ENCODE results near the gene RBBP8NL.

RBBP8NL gene

DNA sequence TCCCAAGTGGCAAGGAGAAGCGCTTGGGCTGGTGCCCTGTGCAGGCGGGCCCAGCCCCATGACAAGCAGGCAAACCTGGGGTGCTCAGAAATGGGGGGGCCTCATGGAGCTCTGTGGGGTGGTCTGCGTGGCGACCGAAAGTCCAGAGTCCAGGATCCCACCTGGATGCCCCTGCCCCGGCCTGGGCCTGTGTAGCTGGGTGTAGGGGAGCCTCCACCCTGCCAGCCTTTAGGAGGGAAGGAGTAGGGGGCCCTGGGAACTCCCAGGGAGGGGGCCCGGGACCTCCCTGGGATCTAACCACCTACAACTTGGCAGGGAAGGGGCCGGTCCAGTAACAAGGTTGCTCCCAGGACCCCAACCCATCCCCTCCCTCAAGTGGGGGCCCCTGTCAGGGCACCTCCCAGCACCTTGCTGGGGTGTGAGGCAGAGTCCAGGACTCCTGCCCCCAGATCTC lies 55.7 kb downstream of the RBBP8NL start:
- DNase-seq: no peak

DNA sequence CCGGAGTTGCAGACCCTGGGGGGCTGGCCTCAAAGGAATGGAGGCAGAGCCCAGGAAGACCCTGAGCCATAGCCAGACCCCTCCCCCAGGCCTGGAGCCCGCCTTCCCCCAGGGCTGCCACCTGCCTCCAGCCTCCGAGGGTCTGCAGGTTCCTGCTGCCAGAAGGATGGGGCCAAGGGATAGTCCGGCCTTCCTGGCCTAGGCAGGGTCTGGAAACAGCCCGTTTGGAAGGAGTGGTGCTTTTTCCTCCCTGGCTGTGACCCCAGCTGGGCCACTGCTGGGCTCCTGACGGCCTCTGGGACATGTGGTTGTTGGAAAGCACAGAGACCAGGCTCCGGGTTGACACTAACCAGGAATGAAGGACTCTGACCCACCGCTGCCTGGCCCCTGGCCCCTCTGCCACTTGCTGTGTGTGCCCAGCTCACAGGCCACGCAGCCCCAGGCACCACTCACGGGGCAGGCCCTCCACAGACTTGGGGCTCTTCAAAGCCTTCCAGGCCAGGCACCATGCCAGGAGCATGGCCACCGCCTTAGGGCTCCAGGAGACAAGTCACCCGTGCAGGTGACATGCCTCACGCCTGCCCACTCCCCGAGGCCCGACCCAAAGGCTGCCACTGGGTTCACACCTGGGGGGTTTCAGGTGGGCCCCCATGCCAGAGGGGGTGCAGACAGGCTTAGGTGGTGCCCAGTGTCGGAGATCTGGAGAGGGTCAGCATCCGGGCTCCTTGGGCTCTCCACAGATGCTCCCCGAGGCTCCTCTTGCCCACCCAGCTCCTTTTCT lies 56.3 kb downstream of the RBBP8NL start:
- DNase-seq: no peak

DNA sequence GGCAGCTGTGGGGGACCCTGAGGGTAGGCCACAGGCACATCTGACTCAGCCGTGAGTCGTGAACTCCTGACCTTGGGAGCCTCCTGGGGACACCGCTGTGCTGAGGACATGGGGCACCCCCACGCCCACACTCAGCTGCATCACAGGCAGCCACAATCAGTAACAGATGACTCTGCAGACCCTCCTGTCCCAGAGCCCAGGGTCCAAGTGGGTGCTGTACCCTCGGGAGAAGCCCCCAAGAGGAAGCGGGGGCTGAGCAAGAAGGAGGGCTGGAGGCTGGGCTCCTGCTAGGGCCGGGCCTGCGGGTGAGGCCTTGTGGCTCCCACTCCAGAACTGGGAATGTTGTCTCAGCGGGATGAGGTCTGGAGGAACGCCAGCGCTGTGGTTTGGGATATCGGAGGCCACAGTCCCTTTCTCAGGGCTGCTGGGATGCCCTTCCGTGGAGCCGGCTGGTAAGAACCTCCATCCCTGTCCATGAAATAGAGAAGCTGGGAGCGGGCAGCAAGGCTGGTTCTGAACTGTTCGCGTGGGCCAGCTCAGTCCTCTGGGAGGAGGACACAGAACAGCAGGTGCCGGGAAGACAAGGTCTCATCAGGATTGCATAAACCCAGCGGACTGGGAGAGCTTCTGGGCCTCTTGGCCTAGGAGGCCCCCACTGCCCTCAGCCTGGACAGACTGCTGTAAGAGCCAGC lies 57.1 kb downstream of the RBBP8NL start:
- DNase-seq: no peak

DNA sequence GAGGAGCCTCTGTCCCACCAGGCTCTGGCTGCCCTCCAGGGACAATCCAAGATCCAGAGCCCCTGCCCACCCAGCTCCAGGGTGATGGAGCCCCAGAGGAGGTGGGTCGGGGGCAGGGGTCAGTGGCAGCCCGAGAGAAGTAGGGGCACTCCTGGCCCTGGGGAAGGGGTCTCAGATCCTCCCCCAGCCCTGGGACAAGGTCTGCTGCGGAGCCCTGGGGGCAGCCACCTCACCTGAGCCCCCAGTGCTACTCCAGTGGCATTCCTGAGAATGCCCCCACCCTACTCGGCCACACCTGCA lies 57.6 kb downstream of the RBBP8NL start:
- no peak for DNase-seq

DNA sequence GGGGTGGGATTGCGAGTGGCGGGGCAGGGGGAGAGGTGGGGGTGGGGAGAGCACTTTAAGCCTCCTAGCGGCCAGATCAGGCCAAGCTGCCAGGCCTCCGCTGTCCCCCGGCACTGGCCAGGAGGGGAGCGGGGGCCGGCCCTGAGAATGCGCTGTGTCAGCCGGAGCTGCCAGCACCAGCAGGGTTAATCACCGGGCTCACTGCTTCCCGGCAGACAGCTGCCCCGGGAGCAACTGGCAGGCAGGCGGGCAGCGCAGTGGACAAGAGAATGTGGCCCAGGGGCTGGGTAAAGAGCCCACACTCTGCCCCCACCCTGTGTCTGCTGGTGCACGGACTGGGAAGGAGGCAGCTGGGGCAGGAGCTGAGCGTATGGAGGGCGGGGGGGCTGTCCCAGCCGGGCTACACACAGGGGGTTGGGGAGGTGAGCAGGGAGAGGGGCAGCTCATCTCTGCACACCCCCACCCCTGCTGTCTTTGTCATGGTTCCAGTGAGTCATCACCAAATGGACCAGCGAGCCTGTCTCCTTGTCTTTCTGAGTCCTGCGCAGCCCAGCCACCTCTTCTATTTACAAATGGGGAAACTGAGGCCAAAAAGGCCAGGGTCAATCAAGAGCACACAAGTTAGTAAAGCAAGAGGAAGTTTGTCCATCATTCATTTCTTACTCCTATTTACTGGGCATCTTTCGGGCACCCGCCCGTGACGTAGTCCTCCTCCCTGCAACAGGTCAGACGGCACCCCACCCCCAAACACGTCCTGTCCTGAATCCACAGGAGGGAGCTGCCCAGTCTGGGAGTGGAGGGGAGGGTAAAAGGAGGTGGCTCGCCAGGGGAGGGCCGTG lies 58.1 kb downstream of the RBBP8NL start:
- DNase-seq: no peak

DNA sequence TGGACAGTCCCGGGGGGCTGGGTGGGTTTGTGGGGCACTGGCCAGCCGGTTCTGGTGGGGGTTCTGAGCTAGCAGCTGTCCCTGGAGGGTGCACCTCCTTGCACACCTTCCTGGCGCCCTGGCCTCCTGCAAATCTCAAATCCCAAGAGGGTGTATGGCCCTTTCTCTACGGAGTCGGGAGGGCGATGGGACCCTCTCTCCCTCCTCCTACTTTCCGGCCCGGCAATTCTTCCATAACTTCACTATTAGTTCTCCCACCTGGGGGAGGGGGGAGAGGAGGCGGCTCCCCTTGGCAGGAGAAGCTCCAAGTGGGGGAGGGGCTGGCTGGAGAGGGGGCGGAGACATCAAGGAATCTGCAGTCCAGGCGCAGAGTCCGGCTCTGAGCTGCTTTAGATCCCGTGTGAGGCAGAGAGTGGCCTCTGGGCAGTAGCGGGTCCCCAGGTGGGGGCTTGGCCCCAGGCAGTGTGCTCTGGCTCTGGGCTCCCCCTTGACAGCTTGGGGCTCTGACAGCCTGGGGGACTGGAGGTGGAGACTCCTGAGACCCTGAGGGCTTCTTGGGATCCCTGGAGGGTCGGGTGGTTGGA lies 58.9 kb downstream of the RBBP8NL start:
- no peak for DNase-seq

DNA sequence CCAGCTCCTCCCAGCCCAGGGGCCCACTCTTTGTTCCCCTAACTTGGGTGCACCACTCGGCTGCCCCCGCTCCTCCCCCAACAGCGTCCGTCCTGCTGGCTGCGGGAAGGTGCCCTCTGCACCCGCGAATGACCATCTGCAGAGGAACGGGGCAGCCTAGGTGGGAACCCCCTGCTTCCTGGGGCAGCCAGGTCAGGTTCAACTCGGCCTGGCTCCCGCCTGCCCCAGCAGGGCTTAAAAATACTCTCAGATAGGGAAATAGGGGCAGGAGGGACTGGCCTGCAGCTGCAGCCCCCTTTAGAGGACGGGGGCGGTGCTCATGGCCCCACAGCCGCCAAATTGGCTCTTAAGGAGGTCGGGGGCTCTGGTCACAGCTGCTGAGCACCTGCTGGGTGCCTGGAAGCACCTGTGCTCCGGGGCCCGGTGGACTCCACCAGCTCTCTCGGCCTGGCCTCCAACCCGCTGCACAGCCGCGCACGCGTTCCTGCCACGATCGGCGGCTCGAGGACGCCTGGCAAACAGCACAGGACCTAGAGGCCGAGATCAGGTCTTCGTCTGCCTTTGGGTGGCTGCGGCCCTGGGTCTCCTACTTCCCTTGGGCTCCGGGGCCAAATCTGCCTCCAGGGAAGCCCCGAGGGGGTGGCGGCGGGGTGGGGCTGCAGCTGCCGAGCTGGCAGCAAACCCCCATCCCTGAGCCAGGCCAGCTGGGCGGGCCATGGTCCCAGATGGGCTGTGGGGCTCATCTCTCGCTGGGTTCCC lies 59.5 kb downstream of the RBBP8NL start:
- DNase-seq: no peak

DNA sequence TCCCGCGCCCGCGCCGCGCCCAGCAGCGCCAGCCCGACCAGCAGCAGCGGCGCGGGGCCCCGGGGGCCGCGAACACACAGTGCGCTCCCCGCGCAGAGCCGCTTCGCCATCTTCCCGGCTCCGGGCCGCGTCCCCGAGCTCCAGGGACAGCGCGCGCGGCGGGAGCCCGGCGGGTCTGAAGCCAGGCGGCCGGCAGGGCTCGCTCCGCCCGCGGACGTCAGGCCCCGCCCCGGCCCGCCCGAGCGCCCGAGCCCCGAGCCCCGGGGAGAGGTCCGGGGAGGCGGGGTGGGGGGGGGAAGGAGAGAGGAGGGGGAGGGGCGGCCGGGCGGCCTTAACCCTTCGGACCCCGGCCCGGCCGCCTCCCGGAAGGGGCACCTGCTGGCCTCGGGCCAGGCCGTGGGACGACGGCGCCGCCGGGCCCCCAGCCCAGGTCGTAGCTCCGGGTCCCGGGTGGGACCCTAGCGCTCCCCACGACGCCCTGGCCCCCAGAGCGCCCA lies 60.2 kb downstream of the RBBP8NL start, which contains the start of gene LAMA5:
Gene LAMA5 (minus strand): TSS at position 177 of the 497 bp plus-strand sequence. CDS start 67 bp downstream, at position 110.
- no peak for DNase-seq

DNA sequence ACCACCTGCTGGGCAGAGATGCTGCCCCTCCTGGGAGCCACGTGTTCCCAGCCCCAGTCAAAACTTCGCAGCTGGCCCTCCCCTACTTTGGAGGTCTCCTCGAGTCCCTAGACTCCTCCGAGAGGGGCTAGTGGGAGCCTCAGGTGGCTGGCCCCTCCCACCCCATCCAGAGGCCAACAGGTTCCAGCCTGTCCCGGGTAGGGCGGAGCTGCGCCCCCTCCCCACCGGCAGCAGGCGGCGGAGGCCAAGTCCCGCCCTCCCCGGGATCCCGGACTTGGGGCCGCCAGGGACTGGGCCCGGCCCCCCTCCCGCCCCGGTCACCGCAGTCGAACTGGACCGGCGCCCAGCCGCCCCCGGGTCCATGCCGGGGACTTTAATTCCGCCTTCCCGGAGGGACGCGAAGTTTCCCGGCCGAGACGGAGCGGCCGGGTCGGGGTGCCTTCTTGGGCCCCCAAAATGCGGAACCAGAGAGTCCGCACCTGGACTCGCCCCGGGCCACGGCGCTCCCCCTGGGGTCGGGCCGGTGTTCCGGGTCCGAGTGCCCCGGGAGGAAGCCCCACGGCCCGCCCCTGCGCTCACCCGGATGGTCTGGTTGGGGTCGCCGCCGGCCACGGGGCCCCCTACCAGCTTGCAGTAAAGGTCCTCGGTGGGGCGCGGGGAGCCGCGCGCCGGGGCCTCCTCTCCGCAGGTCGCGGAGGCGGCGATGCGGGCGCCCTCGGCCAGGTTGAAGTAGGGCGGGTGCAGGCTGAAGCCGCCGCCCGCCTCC lies 60.8 kb downstream of the RBBP8NL start:
- no peak for DNase-seq

DNA sequence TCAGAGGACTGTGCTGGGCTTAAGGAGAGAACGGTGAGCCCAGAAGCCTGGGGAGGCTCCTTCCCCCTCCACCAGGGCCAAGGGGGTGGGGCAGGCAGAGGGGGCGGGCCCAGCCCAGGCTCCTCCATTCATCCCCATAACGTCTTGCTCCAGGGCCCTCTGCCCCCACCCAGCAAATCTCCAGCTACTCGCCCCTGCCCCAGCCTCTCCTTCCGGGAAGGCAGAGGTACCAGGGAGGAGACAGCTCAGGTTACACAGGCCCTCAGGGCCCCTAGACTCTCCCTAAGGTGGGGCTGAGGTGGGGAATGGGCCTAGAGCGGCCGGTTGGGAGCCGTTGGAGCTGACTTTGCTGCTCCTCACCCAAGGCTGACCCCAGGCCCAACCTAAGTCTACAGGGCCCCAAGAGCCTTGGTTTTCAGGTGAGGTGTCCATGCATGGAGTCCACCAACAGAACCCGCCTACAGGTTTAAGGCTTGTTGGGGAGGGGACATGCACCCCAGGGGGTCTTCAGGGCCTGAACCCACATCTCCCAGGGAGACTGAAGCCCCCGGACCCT lies 61.4 kb downstream of the RBBP8NL start:
- no peak for DNase-seq

DNA sequence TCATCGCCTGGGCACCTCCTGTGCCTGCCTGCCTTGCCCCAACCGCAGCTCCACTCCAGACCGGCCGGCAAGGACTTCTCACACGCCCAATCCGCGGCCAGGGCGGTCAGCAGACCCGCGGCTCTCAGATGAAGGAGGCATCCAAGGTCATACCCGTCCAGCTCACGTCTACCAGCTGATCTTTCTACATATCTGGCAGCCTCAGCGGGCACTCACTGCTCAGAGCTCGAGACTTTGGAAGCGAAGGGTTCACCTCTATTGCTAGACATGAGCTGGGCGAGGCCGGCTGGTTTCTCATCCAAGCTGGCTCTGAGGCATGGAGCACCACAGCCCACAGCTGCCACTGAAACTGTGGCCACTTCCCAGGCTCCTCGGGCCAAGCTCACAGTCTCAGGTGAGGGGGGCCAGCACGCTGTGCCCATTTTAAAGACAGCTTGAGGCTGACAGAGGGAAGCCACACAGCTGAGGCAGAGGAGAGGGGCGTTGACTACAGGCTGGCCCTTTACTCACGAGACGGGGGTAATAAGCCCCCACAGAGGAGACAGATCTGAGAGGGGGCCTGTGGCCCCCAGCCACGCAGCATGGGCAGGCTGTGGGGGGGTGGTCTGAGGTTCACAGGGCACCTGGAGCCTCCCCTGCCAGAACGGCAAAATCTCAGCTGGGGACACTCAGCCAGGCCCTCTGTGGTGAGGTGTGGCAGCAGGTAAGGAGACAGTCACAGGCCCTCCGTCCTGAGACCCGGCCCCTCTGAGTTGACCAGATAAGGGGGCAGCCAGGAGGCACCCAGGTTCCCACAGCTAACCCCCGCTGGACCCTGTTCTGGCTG lies 62.2 kb downstream of the RBBP8NL start:
- DNase-seq: no peak

DNA sequence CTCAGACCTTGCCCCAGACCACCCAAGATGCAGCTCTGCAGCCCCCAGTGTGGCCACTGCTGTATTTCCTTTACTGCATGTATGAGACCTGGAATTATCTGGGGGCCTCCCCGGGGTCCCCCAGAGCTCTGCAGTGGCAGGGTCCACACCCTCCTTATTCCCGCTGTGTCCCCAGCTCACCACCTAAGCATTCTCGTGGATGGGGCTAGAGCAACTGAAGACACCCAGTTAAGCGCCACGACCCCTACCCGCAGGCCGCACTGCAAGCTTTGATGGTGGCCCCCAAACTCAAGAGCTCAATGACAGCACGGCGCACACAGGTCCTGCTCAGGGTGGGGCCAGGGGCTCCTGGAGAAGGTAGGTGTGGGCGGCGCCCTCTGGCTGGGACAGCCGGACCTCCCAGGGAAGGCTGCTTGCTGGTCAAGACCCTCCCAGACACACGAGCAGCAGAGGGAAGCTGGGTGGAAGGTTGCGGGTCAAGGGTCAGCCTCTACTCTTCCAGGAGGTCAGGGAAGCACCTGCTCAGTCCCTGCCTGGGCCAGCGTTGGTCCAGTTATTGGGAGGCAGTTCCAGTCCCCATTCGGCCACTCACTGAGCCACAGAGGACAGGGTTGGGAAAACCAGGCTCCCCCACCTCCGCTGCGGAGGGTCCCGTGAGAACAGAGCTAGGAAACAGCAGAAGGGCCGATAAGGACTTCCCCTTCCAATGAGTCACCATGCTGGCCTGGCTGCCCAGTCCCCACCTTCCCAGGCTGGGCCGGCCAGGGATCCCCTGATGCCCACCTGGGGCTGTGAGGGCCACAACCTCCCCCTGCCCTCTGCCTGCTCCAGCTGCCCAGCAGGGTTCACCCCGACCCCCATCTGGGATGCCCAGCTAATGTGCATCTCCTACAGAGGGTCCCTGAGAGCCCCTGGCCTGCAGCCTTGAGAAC lies 63.2 kb downstream of the RBBP8NL start:
- DNase-seq: no peak

DNA sequence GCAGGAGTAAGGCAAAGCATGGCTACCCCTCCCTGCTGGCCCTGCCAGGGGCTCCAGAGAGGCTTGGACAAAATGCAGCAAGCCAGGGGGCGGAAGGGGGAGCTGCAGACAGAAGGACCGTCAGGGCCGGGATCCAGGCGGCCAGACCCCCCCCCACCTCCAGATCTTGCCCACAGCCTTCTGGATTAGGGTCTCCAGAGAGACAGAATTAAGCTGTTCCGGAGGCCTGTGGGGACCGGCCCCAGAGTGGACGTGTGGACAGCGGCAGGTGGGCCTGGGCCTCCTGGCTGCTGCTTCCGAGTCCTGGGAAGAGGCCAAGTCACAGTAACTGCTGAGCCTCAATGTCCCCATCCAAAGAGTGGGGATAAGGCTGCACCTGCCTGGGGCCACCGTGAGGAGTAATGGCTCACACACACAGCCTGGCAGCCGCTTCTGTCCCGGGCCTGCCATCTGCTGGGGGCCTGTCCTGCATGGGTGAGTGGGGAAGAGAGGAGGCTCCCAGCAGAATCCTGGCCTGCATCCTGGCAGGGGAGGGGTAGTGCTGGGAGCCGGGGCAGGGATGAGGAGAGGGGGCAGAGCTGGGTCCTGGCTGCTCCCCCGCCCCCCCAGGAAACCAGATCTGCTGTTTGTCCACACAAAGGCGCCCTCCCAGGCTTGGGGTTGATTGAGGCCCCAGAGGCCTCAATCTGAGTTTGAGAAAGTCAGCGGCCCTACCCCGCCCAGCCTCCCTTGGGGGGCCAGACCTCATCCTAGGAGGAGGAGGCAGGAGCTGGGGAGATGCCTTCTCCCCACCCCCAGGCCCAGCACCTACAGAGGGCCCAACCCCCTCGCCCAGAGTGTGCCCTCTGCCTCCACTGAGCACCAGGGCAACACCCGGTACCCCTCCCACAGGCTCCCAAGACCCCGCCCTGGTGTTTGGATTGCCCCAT lies 64.1 kb downstream of the RBBP8NL start:
- DNase-seq: no peak

DNA sequence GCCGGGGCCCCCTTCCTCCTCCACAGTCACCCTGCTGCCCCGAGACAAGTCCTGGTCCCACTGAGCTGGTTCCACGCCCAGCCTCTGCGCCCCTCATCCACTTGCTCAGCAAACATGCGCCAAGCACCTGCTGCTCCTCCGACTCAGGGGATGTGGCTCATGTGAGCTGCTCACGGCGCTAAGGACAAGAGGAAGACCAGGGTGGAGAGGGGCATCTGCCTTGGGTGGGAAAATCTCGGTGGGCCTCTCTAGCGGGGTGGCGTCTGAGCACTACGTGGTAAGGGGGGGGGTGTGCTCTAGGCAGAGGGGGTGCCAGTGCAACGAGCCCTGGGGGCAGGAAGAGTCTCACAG lies 64.8 kb downstream of the RBBP8NL start:
- no peak for DNase-seq

DNA sequence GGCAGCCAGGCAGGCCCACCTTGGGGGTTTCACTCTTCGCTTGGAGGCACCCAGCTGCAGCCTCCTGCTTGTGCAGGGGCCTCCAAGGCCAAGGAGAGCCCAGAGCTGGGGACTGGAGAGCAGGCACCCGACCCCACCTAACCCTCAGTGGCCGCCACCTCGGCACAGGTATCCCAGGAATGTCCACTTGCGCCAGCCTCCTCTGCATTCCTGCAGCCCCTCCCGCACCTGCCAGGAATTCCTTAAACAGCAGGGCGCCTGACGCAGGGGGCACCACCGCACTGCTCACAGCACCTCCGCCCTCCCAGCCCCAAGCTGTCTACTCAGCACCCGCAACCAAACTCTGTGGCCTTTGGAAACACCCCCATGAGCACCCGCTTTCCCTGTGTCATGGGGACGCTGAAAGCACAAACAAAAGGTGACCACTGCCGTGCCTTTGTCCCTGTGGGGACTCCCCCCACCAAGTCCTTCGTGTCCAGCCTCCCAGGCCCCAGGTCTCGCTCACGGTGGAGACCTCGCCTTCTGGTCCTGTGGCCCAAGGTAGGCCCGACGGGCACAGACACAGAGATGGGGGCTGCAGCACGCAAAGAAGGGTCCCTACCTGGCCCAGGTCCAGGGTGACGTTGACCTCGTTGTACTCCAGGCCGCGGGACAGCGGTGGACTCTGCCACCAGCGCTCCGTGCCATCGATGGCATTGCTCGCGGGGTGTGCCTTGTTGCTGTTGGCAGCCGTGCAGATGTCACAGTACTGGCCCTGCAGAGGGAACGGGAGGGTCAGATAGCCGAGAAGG lies 65.3 kb downstream of the RBBP8NL start:
- DNase-seq: no peak

DNA sequence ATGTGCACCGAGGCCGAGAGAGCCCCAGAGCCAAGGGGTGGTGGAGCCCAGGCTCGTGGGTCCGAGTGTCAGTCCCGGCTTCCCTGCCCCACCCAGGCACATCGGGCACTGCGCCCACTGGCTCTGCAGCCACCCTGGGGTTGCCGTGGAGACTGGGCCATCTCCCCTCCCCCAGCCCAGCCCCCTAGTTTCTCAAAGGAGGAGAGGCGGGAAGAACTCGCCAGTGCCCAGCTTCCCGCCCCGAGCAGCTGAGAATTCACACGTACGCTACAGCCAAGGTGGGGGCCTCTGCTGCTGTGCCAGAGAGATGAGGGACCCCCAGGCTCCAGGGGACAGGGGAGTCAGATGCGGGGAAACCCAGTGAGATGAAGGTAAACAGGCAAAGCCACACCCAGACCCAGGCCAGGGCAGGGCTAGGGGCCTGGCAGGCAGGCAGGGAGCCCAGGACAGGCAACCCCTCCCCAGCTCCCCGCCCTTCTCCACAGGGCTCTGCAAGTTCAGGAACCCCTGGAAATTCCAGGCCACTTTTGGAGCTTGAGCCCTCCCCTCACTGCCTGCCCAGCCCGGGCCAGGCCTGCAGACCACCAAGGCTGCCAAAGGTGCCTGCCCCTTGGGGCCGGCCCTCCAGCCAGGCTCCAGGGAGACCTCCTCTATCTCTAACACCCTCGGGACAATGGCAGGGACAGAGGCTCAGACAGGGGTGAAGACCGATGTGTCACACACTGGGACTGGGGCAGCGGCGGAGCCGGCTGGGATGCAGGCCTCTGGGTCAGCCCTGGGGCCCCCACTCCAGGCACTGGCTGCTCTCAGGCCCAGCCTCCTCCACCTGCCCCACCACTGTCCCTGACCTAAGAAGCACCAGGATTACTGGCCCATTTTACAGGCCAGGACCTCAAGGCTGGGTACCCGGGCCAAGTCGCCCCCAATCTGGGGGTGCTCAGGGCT lies 66.2 kb downstream of the RBBP8NL start:
- DNase-seq: no peak
